ENCODE measurements around the gene PITPNC1.
"Not testable (repeated sequence)": the region's sequence is repeated elsewhere in the genome, so short reads cannot be mapped to it uniquely, and the experiment has no call there.

PITPNC1 gene

GRCh38 chr17:67452681-67453554 is 75.8 kb downstream of the PITPNC1 start:
- DNase-seq (ENCODE audit: low read depth in 2 of 2, low spot score in 1 of 2) = no peak

GRCh38 chr17:67456103-67456502 is 79.0 kb downstream of the PITPNC1 start:
- DNase-seq (ENCODE audit: low read depth in 2 of 2, low spot score in 1 of 2) = no peak

GRCh38 chr17:67456889-67457288 is 79.8 kb downstream of the PITPNC1 start:
- no peak for DNase-seq (ENCODE audit: low read depth in 2 of 2, low spot score in 1 of 2)

DNA sequence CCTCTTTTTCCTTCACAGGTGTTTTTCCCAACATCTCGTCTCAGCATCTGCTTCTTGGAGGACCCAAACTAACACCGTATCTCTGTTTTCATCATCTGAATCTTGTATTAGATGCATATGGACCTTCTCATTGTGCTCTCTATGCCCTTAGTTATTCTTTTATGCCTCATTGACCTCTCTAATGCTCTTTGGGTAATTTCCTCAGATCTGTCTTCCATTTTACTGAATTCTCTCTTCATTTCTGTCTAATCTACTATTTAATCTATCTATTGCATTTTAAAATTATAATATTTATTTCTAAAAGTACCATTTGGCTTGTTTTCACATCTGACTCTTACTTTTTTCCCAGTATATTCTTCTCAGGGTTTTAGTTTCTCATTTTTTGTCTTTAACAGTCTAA is 81.1 kb downstream of the PITPNC1 start:
- DNase-seq (ENCODE audit: low read depth in 2 of 2, low spot score in 1 of 2) = no peak

DNA sequence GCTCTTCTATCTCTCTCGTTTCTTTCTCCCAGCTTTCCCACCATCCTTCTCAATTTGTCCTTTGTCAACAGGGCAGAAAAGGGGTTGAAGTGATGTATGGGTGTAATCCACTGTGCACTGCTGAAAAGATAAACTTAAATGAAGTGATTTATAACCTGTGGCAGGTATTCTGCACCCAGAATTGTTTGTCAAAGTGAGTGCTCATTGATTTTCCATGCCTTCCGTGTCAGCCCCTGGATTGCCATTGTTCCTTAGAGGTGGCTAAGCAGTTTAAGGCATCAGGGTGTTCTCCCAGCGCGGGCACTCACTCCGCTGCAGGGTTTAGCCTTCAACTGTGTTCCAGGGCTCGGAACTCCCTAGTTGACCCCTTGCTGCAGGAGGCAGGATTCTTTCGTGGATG is 82.9 kb downstream of the PITPNC1 start:
- DNase-seq (ENCODE audit: low read depth in 2 of 2, low spot score in 1 of 2) = no peak

DNA sequence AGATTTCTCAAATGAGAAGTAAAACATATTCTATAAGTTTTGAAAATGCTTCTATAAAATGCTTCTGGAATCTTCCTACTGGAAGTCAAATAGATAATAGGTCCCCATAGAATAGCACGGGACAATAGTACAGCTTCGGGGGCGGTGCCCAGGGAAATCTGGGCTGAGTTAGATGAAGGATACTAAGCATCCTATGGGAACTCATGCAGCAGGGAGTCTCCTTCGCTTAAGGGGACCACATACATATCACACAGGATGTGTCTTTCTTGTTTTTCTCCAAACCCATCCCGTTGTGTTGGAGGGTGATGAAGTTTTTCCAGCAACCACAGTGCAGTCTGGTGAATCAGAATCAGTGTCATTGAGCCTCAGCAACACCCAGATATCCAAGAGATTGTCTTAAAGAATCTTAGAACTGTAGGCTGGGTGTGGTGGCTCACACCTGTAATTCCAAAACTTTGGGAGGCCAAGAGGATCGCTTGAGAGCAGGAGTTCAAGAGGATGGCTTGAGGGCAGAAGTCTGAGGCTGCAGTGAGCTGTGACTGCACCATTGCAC is 84.2 kb downstream of the PITPNC1 start:
- no peak for DNase-seq (ENCODE audit: low read depth in 2 of 2, low spot score in 1 of 2)

GRCh38 chr17:67461876-67462275 is 84.8 kb downstream of the PITPNC1 start:
- DNase-seq (ENCODE audit: low read depth in 2 of 2, low spot score in 1 of 2) = no peak

DNA sequence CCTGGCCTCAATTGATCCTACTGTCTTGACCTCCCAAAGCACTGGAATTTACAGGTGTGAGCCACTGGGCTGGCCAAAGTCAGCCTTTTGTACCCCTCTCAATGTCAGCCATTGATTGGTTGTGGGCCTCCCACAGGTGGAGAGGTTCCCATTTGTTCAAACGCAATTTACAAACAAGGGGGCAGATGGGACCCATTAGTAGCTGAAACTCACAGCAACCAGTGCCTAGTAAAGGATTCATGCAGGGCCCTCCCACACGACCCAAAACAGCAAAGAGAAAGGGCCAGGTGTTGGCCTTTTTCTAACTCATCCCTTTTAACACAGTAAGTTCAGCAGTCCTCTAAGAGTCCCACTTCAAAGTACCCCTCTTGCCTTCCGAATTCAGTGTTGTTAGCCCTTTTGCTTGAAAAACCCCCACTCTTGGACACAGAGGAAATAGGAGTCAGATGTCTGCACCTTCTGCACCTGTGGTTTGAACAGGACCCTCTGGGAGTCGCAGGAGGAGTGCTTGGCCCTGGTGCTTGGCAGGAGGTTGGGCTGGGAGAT is 89.2 kb downstream of the PITPNC1 start:
- DNase-seq (ENCODE audit: low read depth in 2 of 2, low spot score in 1 of 2) = no peak

DNA sequence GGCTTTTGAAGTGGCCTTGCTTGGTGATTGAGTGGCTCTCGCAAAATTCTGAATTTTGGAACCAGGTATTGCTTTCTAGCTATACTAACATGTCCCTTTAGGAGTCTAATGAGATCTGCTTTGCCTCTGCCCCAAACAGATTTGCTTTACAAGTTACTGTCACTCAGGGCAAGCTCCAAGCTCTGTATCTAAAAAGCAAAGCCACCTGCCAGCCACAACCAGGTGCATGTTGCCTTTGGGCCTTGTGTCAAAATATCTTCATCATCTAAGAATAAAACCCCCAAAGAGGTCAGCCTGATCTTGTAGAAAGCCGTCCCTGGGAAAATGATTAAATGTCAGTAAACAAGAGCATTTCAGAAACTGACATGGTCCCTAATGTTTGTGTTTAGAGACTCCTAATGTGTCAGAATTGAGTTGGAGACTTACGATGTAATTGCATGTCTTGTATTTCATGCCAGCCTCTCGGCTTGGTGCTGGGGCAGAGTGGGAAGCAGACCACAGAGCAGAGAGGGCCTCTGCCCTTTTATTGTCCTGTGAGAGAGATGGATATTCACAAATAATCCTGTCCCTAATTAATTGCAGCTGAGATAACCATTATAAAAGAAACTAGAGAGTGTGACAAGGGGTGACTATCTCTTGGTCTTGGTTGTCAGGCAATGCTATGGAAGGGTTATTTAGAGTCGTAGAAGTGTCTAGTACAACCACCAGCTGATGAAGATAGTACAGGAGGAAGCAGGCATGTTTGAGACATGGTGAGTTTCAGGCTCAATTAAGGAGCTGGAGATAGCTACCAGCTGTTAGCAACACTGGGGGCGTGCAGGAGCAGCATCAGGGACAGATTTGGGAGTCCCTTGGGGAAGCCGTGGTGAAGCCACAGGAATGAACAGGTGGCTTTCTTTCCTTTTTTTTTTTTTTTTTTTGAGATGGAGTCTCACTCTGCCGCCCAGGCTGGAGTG is 90.7 kb downstream of the PITPNC1 start:
- DNase-seq (ENCODE audit: low read depth in 2 of 2, low spot score in 1 of 2) = no peak

DNA sequence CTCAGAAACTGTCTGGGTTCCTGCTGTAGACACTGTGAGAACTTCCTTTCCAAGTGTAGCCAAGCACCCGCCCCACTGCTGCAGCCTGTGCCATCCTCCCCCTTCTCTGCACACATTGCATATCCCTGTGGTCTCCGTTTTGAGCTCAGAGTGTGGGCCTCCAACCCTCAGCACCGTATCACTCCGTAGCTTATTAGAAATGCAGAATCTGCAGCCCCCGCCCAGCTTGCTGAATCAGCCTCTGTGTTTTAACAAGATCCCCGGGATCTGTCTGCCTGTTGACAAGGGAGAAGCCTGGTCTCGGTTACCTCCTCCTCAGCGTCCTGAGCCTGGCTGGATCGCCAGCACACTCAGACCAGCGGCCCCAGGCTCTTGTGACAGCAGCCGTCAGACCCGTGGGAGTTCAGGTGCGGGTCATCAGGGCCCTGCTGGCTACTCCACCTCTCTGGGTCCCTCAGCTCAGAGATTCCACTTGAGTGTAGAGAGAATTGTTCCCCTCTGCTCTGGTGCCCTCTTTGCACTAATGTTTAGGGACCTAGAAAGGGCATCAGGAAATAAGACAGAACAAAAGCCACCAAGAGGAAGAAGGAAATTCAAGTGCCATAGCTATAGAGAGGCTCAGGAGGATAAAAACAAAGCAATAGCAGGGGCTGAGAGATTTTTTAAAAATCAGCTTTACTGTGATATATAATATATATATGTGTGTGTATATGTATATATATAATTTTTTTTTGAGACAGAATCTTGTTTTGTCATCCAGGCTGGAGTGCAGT is 92.3 kb downstream of the PITPNC1 start:
- DNase-seq (ENCODE audit: low read depth in 2 of 2, low spot score in 1 of 2) = no peak

DNA sequence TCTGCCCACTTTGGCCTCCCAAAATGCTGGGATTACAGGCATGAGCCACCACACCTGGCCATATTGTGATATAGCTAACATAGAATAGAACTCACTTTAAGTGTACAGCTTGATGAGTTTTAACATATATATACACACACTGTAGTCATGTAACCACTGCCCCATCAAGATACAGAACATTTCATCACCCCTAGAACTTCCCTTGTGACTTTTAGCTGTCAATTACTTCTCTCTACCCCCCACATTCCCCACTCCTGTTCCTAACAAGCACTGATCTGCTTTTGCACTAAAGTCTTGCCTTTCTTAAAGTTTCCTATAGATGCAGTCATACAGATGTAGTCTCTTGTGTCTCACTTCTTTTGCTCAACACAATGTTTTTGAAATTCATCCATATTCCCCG is 93.1 kb downstream of the PITPNC1 start:
- DNase-seq (ENCODE audit: low read depth in 2 of 2, low spot score in 1 of 2) = no peak

- DNase-seq (ENCODE audit: low read depth in 2 of 2, low spot score in 1 of 2) = no peak
These were observed 94.0 kb downstream of the PITPNC1 start for GRCh38 chr17:67471118-67471517.

DNA sequence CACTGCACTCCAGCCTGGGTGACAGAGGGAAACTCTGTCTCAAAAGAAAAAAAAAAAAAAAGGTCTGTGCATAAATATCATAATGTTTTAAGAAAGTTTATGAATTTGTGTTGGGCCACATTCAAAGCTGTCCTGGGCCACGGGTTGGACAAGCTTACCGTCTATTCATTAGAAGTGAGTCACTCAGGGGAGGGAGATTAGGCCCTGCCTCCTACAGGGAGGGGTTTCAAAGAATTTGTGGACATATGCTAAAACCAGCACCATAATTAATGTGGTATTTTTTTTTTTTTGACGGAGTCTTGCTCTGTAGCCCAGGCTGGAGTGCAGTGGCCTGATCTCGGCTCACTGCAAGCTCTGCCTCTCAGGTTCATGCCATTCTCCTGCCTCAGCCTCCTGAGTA is 95.5 kb downstream of the PITPNC1 start:
- not testable (repeated sequence) for DNase-seq (ENCODE audit: low read depth in 2 of 2, low spot score in 1 of 2)

DNA sequence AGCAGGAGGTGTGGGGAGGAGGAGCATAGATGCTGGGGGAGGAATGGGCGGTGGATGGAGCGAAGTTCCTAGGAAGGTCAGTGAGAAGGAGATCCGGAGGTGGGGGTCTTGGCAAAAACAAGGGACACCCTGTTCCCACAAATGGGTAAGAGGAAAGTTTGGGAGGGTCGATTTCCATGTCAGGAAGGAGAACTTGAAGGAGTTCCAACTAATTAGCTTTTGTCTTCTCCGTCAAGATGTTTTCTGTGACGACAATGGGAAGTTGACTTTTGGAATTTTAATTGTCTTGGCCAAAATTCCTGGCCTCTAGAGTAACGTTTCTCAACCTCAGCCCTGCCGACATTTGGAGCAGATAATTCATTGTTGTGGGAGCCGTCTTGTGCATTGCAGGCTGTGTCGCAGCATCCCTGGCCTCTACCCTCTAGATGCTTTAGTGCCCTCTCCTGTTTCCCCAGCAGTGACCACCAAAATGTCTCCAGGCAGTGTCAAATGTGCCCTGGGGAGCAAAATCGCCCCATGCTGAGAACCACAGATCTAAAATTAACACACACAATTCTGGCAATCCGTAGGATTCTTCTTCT is 97.1 kb downstream of the PITPNC1 start:
- no peak for DNase-seq (ENCODE audit: low read depth in 2 of 2, low spot score in 1 of 2)

GRCh38 chr17:67475161-67475937 is 98.3 kb downstream of the PITPNC1 start:
- peak; percentile 67 to 70 for DNase-seq (ENCODE audit: low read depth in 2 of 2, low spot score in 1 of 2)

DNA sequence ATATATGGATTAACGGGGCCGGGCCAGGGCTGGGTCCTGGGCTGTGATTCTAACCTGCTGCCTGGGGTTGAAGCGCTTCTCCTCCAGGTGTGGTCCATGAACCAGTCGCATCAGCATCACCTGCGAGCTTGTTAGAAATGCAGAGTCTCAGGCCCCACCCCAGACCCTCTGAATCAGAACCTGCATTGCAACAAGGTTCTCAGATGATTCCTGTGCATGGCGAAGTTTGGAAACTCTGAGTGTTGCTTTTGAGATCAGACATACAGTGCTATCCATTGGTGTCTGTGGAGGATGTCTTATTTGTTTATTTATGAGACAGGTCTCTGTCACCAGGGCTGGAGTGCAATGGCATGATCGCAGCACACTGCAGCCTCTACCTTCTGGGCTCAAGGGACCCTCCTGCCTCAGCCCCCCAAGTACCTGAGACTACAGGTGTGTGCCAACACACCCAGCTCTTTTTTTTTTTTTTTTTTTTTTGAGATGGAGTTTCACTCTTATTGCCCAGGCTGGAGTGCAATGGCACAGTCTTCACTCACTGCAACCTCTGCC is 99.8 kb downstream of the PITPNC1 start:
- DNase-seq (ENCODE audit: low read depth in 2 of 2, low spot score in 1 of 2) = no peak

DNA sequence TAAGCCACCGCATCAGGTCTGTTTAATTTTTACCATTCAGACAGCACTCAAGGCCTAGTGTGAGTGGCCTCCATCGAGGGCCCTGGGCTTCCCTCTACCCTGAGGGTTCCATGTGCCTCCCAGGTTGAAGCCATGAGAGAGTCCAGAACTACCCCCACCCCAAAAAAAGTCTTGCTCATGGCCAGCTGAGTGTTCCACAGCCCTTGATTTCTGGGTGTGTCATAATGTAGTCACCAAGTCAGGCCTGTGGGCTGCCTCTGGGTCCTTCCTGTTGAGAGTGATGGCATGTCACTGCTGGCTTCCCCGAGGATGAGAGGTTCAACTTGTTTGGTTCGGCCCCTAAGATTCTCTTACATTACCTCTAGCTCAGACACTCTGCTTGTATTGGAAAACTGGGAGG is 100.6 kb downstream of the PITPNC1 start:
- peak; percentile 14 to 38 for DNase-seq (ENCODE audit: low read depth in 2 of 2, low spot score in 1 of 2)

GRCh38 chr17:67478401-67479041 is 101.4 kb downstream of the PITPNC1 start:
- no peak for DNase-seq (ENCODE audit: low read depth in 2 of 2, low spot score in 1 of 2)

DNA sequence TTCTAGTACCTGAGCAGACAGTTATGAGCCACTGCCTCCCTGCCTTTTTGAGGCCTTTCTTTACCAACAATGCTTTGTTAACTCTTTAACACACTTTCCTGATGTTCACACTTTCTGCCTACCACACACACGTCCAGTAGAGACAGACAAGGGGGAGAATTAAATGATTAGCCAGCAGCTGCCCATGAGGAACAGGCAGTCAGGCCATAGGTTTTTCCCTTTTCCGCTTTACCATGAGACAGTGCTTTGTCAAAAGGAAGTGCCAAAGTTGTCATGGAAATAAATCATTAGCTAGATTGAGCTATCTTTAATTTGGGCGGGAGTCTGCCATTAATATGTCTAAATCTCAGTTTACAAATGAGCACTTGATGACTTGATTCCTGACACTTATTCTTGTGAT is 102.1 kb downstream of the PITPNC1 start:
- DNase-seq (ENCODE audit: low read depth in 2 of 2, low spot score in 1 of 2) = no peak

Measured in stimulated activated CD8-positive, alpha-beta memory T cell treated with anti-CD3 and anti-CD28 coated beads, Interleukin-4, amount 100 ng/mL, for 4 hours (primary cell).